NCI-H446 treated with DMSO at 0.1 percent for 48 hours (cell line): Measurements from ENCODE around the gene BAHCC1.
"Not testable (repeated sequence)": the region's sequence is repeated elsewhere in the genome, so short reads cannot be mapped to it uniquely, and the experiment has no call there.

ENCODE experiments used
- DNase-seq: peaks from one replicate; lab custom pipeline; 2025; lab: John Stamatoyannopoulos, UW

Gene BAHCC1

DNA sequence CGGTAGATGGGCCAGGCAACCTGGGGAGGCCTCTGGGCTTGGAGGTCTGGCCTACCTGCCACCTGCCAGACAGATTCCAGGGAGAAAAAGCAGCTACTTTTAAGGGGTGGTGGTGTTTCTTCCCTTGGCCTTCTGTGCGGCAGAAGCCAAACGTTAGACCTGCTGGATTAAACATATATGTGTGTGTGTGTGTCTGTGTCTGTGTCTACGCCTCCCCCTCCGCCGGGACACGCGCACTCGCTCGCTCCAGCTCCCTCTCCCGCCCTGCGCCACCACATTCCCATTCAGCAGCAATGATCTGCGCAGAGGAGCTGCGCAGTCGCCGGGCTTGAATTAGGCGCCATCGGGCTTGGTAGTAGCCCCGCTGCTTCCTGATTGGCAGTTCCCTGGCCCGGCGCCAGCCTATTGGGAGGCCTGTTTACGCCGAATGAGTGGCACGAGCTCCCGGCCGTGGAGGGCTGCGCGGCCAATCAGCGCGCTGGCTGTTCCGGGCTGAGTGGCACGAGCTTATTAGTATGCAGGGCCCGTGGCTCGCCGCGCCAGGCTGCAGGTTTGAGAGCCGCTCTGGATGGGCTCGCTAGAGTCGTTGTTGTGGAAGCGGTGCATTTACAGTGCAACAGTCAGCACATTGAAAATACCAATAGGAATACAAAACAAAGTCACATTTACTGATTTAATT lies at the start of gene BAHCC1:
Gene BAHCC1, plus strand, starts transcription at position 537 of the 679 bp plus-strand sequence. CDS start 4,283 bp downstream, outside the sequence.
- DNase-seq = peak; percentile 100

DNA sequence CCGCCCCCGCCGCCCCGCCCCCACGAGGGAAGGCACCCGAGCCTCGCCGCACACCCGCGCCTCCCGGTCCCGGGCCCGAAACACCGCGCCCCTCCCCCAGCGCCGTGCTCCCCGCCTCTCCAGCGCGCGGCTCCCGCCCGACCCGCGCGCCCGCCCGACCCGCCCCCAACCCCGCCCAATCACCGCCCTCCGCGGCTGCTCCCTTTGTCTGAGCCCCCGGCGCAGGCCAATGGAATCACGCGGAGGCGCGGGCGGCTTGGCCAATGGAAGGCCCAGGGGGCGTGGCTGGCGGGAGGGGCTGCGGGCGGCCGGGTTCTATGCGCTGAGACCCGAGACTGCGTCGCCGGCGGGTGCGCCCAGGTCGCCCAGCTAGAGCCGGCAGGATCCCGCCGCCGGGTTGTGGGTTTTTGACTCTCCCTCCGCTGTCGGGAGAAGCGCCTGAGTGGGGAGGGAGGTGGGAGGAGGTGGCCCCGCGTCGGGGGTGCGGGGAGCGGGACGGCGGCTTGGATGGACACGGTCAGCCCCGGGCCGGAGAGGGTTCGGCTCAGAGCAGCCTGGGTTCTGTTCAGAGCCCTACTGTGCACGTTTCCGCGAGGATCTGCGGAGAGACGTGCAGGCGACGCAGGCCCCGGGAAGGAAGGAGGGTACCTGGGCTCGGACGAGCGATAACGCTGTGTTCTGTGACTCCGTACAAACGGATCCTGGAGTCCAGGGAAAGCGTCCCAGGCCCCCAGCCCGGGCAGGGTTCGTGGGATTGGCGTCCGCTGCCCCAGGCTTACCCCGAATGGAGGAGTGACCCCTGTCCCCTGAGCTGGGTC lies 49.0 kb upstream of the BAHCC1 start:
- DNase-seq = peak; percentile 91

DNA sequence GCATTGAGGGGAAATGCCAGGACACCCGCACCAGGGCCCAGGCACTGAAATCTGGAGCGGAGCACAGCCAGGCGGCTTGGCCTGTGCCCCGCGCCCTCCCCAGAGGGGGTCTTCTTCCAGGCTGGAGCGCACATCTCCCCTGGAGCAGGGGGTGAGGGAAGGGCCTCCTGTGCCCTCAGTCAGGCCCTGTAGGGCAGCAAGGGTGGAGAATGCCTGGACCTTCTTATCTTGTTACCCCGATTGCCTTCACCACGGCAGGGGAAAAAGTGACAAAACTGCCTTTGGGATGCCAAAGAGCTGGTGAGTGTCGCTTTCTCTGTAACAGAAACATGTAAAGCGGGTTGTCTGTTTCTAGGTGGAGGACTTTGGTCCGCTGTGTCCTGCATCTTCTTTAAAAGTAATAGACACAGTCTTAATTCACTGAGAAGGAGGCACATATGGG lies 48.3 kb upstream of the BAHCC1 start:
- no peak for DNase-seq

DNA sequence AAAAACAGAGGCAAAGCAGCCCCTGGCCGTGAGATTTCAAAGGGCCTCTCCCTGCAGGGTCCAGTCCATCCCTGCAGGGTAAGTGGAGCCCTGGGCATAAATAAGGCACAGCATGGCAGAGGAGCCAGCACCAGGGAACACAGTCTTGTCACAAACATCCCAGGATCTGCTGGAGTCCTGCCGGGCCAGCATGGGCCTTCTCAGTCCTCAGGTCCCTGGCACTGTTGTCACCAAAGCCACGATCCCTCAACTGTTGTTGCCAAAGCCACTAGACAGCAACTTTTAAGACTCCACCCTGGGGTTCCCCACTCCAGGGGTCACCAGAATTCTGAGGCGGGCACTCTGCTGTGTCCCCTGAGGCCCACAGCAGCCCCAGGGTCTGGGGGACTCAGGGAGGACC lies 47.8 kb upstream of the BAHCC1 start:
- no peak for DNase-seq

DNA sequence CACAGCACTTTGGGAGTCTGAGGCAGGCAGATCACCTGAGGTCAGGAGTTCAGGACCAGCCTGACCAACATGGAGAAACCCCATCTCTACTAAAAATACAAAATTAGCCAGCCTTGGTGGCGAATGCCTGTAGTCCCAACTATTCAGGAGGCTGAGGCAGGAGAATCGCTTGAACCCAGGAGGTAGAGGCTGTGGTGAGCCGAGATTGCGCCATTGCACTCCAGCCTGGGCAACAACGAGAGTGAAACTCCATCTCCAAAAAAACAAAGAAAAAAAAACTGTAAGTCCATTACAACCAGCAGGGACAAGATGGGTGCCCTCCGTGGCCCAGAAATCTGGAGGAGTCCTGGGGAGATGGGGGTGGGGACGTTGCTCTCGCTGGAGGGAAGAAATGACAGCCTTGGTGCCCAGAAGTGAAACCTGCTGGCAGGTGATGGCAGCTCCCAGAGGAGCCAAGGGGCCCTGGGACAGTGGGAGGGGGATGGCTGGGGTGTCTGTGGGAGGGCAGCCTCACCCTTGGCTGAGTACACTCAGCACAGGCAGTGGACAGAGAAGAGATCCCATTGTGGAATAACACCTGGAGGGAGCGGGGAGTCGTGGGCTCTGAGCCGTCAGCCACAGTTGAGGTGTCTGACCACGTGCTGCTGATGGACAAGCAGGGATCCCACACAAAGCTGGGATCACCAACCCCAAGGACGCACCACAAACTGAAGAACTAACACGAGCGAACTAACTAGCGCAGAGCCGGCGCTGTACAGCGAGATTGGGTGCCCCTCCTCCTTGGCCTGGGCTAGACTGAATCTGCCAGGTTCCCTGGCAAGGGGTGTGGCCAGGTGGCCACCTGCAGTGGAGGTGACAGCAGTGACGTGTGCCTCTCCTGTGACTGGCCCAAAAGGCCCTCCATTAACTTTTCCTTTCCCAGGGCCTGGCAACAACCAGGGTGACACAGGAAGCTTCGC lies 46.9 kb upstream of the BAHCC1 start:
- DNase-seq = no peak

DNA sequence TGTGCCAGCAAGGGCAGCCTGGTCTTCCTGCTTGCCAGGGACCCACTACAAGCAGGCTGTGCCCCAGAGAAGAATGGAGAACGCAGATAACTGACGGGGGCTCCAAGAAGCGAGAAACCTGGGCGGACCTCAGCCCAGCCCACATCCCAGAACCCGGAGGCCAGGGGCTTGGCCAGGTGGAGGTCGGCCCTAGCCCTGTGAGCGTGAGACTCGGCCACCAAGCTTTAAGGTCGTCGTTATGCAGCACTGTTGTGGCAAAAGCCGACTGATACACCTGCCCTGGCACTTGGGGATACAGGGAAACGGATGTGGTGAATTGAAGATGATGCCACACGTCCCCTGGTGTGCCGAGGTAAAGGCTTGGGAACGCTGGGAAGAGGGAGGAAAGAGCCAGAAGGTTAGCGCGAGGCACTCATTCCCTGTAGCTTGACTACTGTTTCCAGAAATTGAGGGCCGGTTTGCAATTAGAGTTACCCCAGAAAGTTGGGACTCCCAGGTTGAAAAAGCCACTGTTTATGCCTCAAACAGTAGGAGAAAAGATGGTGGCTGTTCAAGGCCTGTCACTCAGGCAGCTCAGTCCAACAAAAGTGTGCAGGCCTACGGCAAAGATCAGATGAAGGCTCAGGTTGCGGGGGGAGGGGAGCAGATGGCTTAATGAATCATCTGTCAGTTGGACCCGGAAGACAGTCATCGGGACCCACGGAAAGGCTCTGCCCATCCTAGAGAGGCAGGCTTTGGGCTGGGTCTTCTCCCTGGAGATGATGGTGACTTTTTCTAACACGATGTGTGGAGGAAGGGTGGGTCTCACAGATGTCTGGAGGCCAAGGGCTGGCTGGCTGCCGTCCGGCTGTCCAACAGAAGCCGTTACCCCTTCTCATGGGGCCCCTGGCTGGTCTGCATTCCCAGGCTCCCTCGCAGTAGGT lies 45.6 kb upstream of the BAHCC1 start:
- peak; percentile 22 for DNase-seq

DNA sequence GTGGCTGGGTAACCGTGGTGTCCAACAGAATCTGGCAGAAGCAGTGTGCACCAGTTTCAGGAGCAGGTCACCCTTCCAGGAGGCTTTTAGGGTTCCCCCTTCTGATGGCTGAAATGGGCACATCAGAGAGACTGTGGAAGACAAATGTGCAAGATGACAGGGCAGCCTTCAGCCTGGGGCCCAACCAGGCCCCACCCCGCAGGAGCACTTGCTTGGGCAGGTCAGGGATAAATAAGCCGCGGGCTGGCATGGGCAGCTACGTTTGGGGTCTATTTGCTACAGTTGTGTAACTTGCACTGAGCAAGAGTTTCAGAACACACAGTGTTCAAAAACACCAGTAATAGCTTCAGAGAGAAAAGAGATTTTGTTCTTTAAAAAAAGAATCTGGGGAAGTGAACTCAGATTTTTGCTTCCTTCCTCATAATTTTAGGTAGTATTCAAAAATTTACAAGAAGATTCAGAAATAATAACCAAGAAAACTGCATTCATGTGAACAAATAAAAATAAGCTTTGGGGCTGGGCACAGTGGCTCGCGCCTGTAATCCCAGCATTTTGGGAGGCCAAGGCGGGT lies 44.9 kb upstream of the BAHCC1 start:
- DNase-seq = no peak

DNA sequence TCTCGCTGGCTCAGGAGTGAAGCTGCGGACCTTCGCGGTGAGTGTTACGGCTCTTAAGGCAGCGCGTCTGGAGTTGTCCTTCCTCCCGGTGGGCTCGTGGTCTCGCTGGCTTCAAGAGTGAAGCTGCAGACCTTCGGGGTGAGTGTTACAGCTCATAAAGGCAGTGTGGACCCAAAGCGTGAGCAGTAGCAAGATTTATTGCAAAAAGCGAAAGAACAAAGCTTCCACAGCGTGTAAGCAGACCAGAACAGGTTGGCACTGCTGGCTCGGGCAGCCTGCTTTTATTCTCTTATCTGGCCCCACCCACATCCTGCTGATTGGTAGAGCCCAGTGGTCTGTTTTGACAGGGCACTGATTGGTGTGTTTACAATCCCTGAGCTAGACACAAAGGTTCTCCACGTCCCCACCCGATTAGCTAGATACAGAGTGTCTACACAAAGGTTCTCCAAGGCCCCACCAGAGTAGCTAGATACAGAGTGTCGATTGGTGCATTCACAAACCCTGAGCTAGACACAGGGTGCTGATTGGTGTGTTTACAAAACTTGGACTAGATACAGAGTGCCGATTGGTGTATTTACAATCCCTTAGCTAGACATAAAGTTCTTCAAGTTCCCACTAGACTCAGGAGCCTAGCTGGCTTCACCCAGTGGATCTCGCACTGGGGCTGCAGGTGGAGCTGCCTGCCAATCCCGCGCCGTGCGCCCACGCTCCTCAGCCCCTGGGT lies 43.8 kb upstream of the BAHCC1 start:
- DNase-seq = not testable (repeated sequence)

DNA sequence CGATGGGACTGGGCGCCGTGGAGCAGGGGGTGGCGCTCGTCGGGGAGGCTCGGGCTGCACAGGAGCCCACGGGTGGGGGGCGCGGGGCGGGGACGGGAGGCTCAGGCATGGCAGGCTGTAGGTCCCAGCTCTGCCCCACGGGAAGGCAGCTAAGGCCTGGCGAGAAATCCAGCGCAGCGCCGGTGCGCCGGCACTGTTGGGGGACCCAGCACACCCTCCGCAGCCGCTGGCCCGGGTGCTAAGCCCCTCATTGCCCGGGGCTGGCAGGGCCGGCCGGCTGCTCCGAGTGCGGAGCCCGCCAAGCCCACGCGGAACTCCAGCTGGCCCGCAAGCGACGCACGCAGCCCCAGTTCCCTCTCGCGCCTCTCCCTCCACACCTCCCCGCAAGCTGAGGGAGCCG lies 43.2 kb upstream of the BAHCC1 start:
- not testable (repeated sequence) for DNase-seq

DNA sequence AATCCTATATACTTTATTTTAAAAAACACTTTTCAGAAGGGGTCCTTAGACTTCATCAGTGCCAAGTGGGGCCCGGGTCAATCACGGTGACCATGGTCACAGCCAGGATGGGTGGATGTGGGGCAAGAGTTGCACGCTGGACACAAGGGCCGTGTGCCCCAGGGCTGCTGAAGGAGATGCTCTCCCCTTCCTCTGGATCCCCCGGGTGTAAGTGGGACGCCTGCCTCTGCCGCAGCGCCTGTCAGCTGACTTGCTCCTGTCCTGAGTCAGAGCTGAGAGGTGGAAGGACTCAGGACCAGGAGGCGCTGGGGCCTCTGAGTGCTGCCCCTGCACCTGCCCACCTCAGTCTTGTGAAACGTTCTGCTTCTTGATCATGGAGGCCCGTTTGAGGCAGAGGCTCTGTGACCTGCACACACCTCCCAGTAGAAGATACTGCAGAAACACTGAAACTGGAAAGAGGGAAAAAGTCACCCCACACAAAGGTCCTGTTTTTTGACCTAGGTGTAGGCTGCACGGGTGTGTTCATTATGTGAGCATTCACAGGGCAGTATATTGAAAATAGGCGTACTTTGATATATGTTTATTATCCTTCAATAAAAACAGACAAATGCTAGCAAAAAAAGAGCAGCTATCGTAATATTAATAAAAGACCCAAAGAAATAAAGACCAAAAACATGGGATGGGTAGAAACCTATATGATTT lies 40.9 kb upstream of the BAHCC1 start:
- no peak for DNase-seq

DNA sequence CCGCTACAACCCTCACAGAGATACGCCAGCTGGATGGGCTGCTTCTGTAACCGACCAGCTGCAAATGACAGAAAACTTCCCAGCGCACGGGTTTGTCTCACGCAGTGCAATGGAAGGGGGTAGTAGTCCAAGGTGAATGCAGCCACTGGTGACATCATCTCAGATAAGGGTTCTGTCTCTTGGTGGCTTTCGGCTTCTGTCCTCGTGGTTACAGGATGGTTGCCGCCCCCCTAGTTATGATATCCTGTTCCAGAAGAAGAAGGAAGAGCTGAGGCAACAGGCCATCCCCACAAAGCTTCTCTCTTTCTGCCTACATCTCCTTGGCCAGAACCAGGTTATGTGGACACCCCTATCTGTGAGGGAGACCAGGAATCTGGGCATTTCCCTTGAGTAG lies 40.3 kb upstream of the BAHCC1 start:
- DNase-seq = no peak

DNA sequence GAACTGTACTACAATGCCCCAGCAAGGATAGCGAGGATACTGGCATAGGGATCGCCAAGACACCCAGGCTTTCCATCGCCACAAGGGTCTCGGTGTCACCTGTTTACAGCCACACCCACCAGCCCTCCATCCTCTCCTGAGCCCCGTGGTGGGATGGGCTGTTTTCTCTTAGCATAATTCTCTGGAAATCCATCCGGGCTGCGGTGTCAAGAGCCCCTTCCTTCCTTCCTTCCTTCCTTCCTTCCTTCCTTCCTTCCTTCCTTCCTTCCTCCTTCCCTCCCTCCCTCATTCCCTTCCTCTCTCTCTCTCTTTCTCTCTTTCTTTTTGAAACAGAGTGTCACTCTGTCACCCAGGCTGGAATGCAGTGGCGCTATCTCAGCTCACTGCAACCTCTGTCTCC lies 36.0 kb upstream of the BAHCC1 start:
- DNase-seq = no peak

DNA sequence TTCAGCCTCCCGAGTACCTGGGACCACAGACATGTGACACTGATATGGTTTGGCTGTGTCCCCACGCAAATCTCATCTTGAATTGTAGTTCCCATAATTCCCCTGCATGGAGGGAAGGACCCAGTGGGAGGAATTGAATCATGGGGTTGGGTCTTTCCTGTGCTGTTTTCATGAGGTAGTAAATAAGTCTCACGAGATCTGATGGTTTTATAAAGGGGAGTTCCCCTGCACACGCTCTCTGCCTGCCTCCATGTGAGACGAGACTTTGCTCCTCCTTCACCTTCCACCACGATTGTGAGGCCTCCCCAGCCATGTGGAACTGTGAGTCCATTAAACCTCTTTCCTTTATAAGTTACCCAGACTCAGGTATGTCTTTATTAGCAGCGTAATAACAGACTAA lies 33.3 kb upstream of the BAHCC1 start:
- not testable (repeated sequence) for DNase-seq

DNA sequence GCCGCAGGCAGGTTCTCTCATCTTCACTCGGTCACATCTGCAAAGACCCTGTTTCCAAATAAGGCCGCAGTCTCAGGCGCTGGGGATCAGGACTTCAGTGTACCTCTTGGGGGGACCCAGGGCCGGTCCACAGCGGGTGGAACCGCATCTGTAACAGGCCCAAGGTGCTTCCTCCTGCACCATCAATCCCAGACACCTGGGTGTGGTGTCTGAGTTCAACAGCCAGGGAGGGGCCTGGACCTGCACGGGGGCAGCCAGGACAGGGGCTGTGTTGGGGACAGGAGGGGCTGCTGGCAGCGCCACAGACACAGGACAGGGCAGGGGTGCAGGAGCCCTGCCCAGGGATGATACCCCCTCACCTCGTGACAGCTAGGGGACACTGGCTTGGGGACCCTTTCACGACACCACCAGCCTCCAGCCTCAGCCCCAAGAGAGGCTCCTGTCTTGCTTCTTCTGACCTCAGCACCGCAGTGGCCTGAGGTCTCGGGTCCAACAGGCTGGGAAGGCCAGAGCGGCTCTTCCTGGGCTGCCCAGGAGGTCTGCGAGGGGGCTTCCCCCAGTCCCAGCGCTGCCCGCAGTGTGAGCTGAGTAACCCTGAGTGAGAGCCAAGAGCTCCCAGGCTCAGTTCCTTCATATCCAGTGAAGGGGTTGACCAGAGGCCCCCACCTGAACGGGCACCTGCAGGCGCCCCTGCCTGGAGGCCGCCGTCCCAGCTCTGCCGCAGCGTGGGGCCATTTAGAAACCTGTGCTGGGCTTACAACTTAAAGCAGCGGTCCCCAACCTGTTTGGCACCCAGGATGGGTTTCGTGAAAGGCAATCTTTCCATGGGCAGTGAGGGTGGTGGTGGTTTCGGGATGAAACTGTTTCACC lies 30.7 kb upstream of the BAHCC1 start:
- DNase-seq = no peak

DNA sequence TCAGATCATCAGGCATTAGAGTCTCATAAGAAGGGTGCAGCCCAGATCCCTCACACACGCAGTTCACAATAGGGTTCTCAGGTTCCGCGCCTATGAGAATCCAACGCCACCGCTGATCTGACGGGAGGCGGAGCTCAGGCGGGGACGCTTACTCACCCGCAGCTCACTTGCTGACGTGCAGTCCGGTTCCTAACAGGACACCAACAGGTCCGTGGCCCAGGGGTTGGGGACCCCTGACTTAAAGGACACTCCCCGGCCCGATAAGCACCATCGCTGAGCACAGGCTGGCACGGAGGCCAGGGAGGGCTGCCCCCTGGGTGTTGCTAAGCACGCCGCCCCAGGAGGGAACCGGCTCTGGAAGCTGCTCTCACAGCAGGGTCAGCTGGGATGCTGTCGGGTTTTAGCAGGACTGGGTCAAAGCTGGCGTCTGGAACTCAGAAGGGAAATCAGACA lies 30.1 kb upstream of the BAHCC1 start:
- DNase-seq = no peak

DNA sequence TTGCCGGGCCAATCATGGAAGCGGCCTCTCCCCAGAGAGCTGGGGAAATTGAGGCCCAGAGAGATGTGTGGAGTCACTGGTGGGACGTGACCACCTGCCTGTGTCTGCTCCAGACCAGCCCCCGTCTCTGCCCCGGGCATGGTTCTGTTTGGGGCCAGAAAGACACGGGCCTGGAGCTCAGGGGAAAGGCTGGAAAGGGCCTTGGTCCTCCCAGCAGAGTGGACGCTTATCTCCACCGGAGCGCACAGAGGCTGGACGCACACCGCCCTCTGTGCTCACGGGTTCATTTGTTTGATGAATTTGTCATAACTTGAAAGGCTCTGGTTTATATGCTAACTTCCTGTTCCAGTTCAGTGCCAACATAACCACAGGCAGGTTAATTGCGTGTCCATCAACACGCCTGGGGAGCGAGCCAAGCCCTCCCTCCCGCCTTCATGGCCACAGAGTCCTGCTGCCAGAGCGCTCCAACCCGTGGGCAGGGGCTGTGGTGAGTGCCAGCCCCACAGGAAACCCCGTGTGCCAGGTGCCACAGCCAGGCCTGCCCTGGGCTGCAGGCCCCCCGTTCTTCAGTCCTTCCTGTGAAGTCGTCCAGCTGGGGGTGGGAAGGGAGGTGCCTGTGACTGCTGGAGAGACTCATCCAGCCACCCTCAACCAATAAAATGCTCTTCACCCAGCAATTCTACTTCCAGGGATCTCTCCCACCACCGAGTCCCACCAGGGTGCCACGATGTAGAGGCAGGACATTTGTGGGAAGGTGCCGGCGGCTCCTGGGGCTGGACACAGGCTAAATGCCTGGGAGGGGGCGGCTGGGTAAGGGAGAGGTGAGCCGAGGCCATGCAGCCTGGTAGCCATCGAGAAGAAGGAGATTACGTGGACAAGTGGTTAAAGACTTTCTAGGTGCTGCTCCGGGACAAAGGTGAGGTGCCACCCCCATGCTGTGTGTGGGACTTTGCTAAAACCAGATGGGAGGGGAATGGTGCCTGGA lies 29.4 kb upstream of the BAHCC1 start:
- DNase-seq = no peak

DNA sequence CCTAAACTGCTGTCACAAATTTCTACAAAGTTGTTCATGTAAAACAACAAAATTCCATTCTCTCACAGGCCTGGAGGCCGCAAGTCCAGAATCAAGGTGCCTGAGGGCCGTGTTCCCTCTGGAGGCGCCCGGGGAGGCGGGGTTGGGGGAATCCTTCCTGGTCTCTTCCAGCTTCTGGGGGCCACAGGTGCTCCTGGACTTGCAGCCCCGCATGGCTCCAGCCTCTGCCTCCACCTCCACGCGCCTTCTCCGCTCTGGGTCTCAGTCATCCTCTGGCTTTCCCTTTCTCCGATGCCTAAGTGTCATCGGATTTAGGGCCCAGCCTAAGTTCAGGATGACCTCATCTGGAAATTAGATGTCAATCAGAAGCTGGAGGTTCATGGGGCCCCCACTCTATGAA lies 28.6 kb upstream of the BAHCC1 start:
- no peak for DNase-seq
